DOHH2 (cell line): Measurements from ENCODE around the gene CCDC185.

ENCODE experiments used
- H3F3A ChIP-seq: fragments of 200-600 bp; sonication (generic), shearing (Covaris generic); 2 replicates; pipeline ENCODE4 v1.6.0; 2016; ENCODE audit warnings: antibody characterized with exemption, mild to moderate bottlenecking; ENCODE audit not compliant: control insufficient read depth, insufficient read depth
- H3K27ac ChIP-seq: fragments of 200-600 bp; sonication (generic); 2 replicates; pipeline ENCODE4 v1.5.1; 2014; ENCODE audit warnings: low read depth, mild to moderate bottlenecking, low read length, moderate library complexity
- H3K27me3 ChIP-seq: fragments of 200-600 bp; sonication (generic); 2 replicates; pipeline ENCODE4 v1.6.1; 2014; ENCODE audit warnings: mild to moderate bottlenecking, low read length, mixed read lengths; ENCODE audit not compliant: control insufficient read depth
- H3K36me3 ChIP-seq: fragments of 200-600 bp; sonication (generic); 2 replicates; pipeline ENCODE4 v1.6.1; 2014; ENCODE audit warnings: mild to moderate bottlenecking, low read length, moderate library complexity, mixed read lengths; ENCODE audit not compliant: control insufficient read depth
- H3K4me1 ChIP-seq: fragments of 200-600 bp; sonication (generic); 2 replicates; pipeline ENCODE4 v1.6.1; 2014; ENCODE audit warnings: mild to moderate bottlenecking, low read length, mixed read lengths; ENCODE audit not compliant: control insufficient read depth
- H3K4me2 ChIP-seq: fragments of 200-600 bp; sonication (generic); 2 replicates; pipeline ENCODE4 v1.6.0; 2014; ENCODE audit warnings: mild to moderate bottlenecking, low read length, moderate library complexity
- H3K4me3 ChIP-seq: fragments of 200-600 bp; sonication (generic); 2 replicates; pipeline ENCODE4 v1.5.1; 2014; ENCODE audit warnings: mild to moderate bottlenecking, low read length, mixed read lengths
- H3K79me2 ChIP-seq: fragments of 200-600 bp; sonication (generic); 2 replicates; pipeline ENCODE4 v1.6.1; 2014; ENCODE audit warnings: mild to moderate bottlenecking, low read length, mixed read lengths; ENCODE audit not compliant: control insufficient read depth
- H3K9me2 ChIP-seq: fragments of 200-600 bp; sonication (generic); replicated peaks from 2 replicates; pipeline ENCODE4 v1.6.1; 2014; ENCODE audit warnings: mild to moderate bottlenecking, low read length, mixed read lengths; ENCODE audit not compliant: control insufficient read depth
- H3K9me3 ChIP-seq: fragments of 200-600 bp; sonication (generic); 2 replicates; pipeline ENCODE4 v1.6.1; 2014; ENCODE audit warnings: antibody characterized with exemption, low read length, mixed read lengths; ENCODE audit not compliant: control insufficient read depth, insufficient read depth
- H4K20me1 ChIP-seq: fragments of 200-600 bp; sonication (generic); 2 replicates; pipeline ENCODE4 v1.6.0; 2014; ENCODE audit warnings: low read depth, mild to moderate bottlenecking, antibody characterized with exemption, low read length, moderate library complexity; ENCODE audit not compliant: control insufficient read depth, insufficient read depth
- EZH2phosphoT487 ChIP-seq: fragments of 200-600 bp; sonication (generic); IDR thresholded peaks from 2 replicates; pipeline ENCODE4 v1.6.1; 2017; ENCODE audit warnings: borderline replicate concordance, mild to moderate bottlenecking, antibody characterized with exemption, low read length, moderate library complexity, mixed read lengths
- TF ChIP-seq, protein P1 (sequence below): fragments of 200-600 bp; sonication (generic); IDR thresholded peaks from one replicate; pipeline ENCODE4 v1.5.1; 2014; ENCODE audit warnings: antibody characterized with exemption, mild to moderate bottlenecking, low read depth, low read length; ENCODE audit not compliant: poor library complexity, severe bottlenecking

Gene CCDC185

DNA sequence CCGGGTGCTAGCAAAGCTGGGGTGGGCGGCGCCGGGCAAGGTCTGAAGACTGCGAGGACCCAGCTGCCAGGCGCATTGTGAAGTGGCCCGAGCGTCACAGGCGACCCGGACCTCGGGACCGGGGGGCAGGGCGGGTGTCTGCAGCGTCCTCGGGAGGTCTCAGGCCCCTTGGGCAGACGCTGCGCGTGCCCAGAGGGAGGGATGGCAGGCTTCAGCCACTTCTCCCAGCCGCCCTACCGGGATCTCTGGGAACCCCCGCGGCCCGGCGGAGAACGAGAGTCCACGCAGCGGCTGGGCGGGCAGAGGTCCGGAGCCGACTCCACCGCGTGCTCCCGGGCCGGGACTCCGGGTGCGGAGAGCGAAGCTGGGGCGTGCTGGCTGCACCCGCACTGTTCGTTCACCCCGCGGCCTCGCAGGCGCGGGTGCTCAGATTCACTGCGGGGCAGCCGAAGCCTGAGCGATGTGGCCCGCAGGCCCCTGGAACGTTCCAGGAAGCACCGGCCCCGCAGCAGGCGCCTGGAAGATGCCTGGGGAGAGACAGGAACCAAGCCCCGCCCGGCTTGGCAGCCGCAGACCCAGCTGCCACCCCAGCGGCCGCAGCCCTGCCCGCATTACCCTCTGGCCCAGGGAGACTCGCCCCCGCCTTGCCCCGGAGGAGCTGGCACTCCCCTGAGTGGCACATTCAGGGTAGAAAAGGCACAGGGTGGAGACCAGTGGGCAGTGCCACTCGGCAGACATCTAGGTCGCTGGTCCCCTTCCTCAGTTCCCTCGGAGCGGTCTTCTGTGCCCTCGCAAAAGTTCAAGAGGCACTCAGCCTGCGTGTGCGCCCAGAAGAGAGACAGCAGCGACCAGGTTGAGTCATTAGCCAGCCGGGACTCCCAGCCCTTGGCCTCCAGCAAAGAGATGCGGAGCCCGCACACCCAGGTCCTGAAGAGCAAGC, at the start of gene CCDC185:
Gene CCDC185, plus strand, starts transcription at position 141 of the 940 bp plus-strand sequence. Its CDS starts 61 bp downstream, at position 202.
- H4K20me1 ChIP-seq: no peaks in the 10 kb centered on the region
- no peaks in the 10 kb centered on the region for H3K9me3 ChIP-seq
- H3K27ac ChIP-seq: no peak within 1 kb of the TSS
- H3K79me2 ChIP-seq: no peaks in the 10 kb centered on the region
- no peaks in the 10 kb centered on the region for H3K4me1 ChIP-seq
- TF ChIP-seq, protein P1, sequence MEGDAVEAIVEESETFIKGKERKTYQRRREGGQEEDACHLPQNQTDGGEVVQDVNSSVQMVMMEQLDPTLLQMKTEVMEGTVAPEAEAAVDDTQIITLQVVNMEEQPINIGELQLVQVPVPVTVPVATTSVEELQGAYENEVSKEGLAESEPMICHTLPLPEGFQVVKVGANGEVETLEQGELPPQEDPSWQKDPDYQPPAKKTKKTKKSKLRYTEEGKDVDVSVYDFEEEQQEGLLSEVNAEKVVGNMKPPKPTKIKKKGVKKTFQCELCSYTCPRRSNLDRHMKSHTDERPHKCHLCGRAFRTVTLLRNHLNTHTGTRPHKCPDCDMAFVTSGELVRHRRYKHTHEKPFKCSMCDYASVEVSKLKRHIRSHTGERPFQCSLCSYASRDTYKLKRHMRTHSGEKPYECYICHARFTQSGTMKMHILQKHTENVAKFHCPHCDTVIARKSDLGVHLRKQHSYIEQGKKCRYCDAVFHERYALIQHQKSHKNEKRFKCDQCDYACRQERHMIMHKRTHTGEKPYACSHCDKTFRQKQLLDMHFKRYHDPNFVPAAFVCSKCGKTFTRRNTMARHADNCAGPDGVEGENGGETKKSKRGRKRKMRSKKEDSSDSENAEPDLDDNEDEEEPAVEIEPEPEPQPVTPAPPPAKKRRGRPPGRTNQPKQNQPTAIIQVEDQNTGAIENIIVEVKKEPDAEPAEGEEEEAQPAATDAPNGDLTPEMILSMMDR: no peak
- no peak for TF ChIP-seq EZH2phosphoT487
- no peaks in the 10 kb centered on the region for H3K27me3 ChIP-seq
- H3K4me3 ChIP-seq: no peak within 1 kb of the TSS
- H3K9me2 ChIP-seq: no peaks in the 10 kb centered on the region
- no peak within 1 kb of the TSS for H3K4me2 ChIP-seq
- no peaks in the 10 kb centered on the region for H3K36me3 ChIP-seq
- H3F3A ChIP-seq: no peaks in the 10 kb centered on the region

- Histone ChIP-seq H4K20me1 (no peaks in the 10 kb centered on the region), H3K4me1 (no peaks in the 10 kb centered on the region), H3K4me2 (no peak overlapping the region), H3K36me3 (no peaks in the 10 kb centered on the region), H3K79me2 (no peaks in the 10 kb centered on the region), H3K9me2 (no peaks in the 10 kb centered on the region), H3K27me3 (no peaks in the 10 kb centered on the region), H3K27ac (no peak overlapping the region), H3F3A (no peaks in the 10 kb centered on the region), H3K4me3 (no peak overlapping the region), H3K9me3 (no peaks in the 10 kb centered on the region)
- TF ChIP-seq, protein P1: no peak
- no peak for TF ChIP-seq EZH2phosphoT487
Measured at GRCh38 chr1:223343692-223344091, 49.5 kb upstream of the CCDC185 start.

DNA sequence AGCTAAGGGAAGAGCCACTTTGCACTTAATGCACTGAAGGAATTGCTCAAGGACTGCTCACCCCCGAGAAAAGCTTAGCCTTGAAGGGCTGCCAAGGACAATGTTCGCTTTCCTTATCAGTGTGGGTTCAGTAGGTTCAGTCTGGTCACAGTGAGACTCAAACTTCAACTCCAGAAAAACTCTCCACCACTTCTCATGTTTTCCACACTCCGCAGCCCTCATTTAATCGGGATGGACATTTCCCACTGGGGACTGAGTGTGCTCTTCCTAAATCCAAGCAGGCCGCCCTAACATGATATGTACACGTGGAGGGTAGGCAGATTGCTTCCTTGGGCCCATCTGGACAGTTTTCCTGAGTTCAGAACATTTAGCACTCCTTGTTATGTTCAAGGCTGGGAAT, 48.7 kb upstream of the CCDC185 start:
- Histone ChIP-seq H3K4me3 (no peak overlapping the region), H3K4me1 (no peaks in the 10 kb centered on the region), H3F3A (no peaks in the 10 kb centered on the region), H3K36me3 (no peaks in the 10 kb centered on the region), H3K9me3 (no peaks in the 10 kb centered on the region), H4K20me1 (no peaks in the 10 kb centered on the region), H3K9me2 (no peaks in the 10 kb centered on the region), H3K27me3 (no peaks in the 10 kb centered on the region), H3K27ac (no peak overlapping the region), H3K79me2 (no peaks in the 10 kb centered on the region), H3K4me2 (no peak overlapping the region)
- TF ChIP-seq EZH2phosphoT487: no peak
- TF ChIP-seq, protein P1: no peak
